OCI-LY7 (cell line): Measurements from ENCODE around the gene DGKE. TPM values are rescaled to one million over a fixed set of nuclear protein-coding genes. Genes with fewer than 3 reads are reported as not detected.

Experiments
- BruUV-seq: library from RNA; stranded (reverse); fragments of 400-500 nt; replicated peaks from 2 replicates; lab custom pipeline; 2021; lab: Mats Ljungman, UMichigan
- CTCF ChIA-PET: fragments of 300-600 bp; sonication (Branson Sonifier 250); formaldehyde crosslinking; loops from one replicate; lab custom pipeline; 2022; ENCODE audit warnings: antibody characterized with exemption; ENCODE audit not compliant: unreplicated experiment; lab: Charles Lee
- POLR2A ChIA-PET: fragments of 300-600 bp; sonication (Branson Sonifier 250); formaldehyde crosslinking; loops from one replicate; lab custom pipeline; 2022; ENCODE audit warnings: antibody characterized with exemption; lab: Charles Lee
- DNase-seq: peaks from one replicate; pipeline ENCODE4 v3.0.0-alpha.2; 2015; ENCODE audit warnings: low spot score
- H2AFZ ChIP-seq: fragments of 200-600 bp; sonication (generic), shearing (Covaris generic); 2 replicates; pipeline ENCODE4 v1.6.1; 2014; ENCODE audit warnings: mild to moderate bottlenecking, antibody characterized with exemption, low read length, moderate library complexity
- H3K27ac ChIP-seq: fragments of 200-600 bp; sonication (generic); 2 replicates; pipeline ENCODE4 v1.5.1; 2014; ENCODE audit warnings: mixed run types, low read depth, mild to moderate bottlenecking, moderate library complexity, low read length, inconsistent platforms; ENCODE audit not compliant: poor library complexity, severe bottlenecking
- H3K36me3 ChIP-seq: fragments of 200-600 bp; sonication (generic); 2 replicates; pipeline ENCODE4 v1.6.1; 2014; ENCODE audit warnings: mild to moderate bottlenecking, antibody characterized with exemption, low read length, moderate library complexity, mixed read lengths; ENCODE audit not compliant: insufficient read depth
- H3K4me1 ChIP-seq: fragments of 200-600 bp; sonication (generic); 2 replicates; pipeline ENCODE4 v1.5.1; 2014; ENCODE audit warnings: mild to moderate bottlenecking, low read length; ENCODE audit not compliant: insufficient read depth, poor library complexity, severe bottlenecking
- H3K4me2 ChIP-seq: fragments of 200-600 bp; sonication (generic); 2 replicates; pipeline ENCODE4 v1.6.1; 2014; ENCODE audit warnings: mild to moderate bottlenecking, low read length
- H3K4me3 ChIP-seq: fragments of 200-600 bp; sonication (generic); 2 replicates; pipeline ENCODE4 v1.5.1; 2014; ENCODE audit warnings: mild to moderate bottlenecking, low read depth, low read length; ENCODE audit not compliant: poor library complexity, severe bottlenecking
- H3K79me2 ChIP-seq: fragments of 200-600 bp; sonication (generic); 2 replicates; pipeline ENCODE4 v1.6.1; 2016; ENCODE audit warnings: low read depth, mild to moderate bottlenecking, low read length, moderate library complexity, mixed read lengths; ENCODE audit not compliant: insufficient read depth
- H3K9me2 ChIP-seq: fragments of 200-600 bp; sonication (generic); 2 replicates; pipeline ENCODE4 v1.6.1; 2016; ENCODE audit warnings: mild to moderate bottlenecking, low read length, mixed read lengths; ENCODE audit not compliant: insufficient read depth
- H3K9me3 ChIP-seq: fragments of 200-600 bp; sonication (generic); 2 replicates; pipeline ENCODE4 v1.6.1; 2014; ENCODE audit warnings: mild to moderate bottlenecking, mixed run types, low read length, mixed read lengths
- H4K20me1 ChIP-seq: fragments of 200-600 bp; sonication (generic); 2 replicates; pipeline ENCODE4 v1.6.1; 2014; ENCODE audit warnings: mild to moderate bottlenecking, antibody characterized with exemption, low read length, moderate library complexity, mixed read lengths; ENCODE audit not compliant: insufficient read depth
- CTCF ChIP-seq: fragments of 200-600 bp; sonication (generic); conservative IDR thresholded peaks from 2 replicates; pipeline ENCODE4 v1.5.1; 2014; ENCODE audit warnings: mild to moderate bottlenecking, antibody characterized with exemption, low read length, moderate library complexity, mixed read lengths
- EZH2phosphoT487 ChIP-seq: fragments of 200-600 bp; sonication (generic); IDR thresholded peaks from 2 replicates; pipeline ENCODE4 v1.6.1; 2018; ENCODE audit warnings: low read depth, borderline replicate concordance, mild to moderate bottlenecking, mixed run types, antibody characterized with exemption, low read length, moderate library complexity, mixed read lengths
- intact Hi-C: fragments of 100-400 bp; cut with micrococcal nuclease; formaldehyde crosslinking; loops from one replicate; pipeline ENCODE4 v1.10.0; 2022; ENCODE audit not compliant: unreplicated experiment
- total RNA-seq, 2 experiments: library from RNA; depleted of rRNA in 1 of 2; stranded (reverse); fragments of >200 nt in 1 of 2; shearing (Covaris generic) in 1 of 2; gene quantifications; 2 replicates each; pipeline ENCODE4 v1.2.3, GENCODE V29; 2014 to 2022

DGKE gene
- total RNA-seq, 2 experiments from 2014 or later, result 8.6 to 21.4 TPM

GRCh38 chr17:56810891-56811775 is 22.8 kb upstream of the DGKE start:
- no peaks in the 10 kb centered on the region for H3K9me3 ChIP-seq
- no peak overlapping the region for H3K4me3 ChIP-seq
- H3K9me2 ChIP-seq, result no peaks in the 10 kb centered on the region
- POLR2A ChIA-PET, result no interaction called here
- no peak overlapping the region for H3K4me2 ChIP-seq
- no peaks in the 10 kb centered on the region for H4K20me1 ChIP-seq
- no peak for DNase-seq
- TF ChIP-seq EZH2phosphoT487, result no peak
- TF ChIP-seq CTCF, result no peak
- BruUV-seq, result no TSS peak
- no peak overlapping the region for H2AFZ ChIP-seq
- no peaks in the 10 kb centered on the region for H3K36me3 ChIP-seq
- no peak overlapping the region for H3K27ac ChIP-seq
- no peaks in the 10 kb centered on the region for H3K4me1 ChIP-seq
- CTCF ChIA-PET, result no interaction called here
- H3K79me2 ChIP-seq, result no peaks in the 10 kb centered on the region
- intact Hi-C loops, result no loop called here

DNA sequence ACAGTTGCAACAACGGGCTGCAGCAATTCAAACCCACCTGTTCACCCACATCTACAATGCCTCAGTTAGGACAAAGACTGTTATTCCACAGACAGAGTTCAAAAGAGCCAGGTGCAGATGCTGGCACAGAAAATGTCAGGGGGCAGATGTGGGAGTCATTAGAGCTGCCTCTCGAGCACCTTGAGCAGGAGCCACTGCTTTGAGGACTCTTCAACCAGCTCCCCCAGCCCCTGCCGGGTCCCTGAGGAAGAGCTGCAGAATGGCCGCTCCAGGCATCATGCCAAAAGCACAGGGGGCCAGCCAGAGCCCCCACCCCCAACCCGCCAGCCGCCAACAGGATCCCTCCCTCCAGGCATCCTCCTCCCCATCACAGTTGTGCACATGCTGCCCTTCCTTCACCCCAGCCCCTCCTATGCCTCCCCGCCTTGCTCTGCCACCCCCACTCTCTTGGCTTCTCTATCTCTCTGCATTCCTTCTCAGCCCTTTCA is 21.0 kb upstream of the DGKE start:
- H2AFZ ChIP-seq, result no peak overlapping the region
- no peak for TF ChIP-seq CTCF
- no peak for TF ChIP-seq EZH2phosphoT487
- H3K9me2 ChIP-seq, result no peaks in the 10 kb centered on the region
- H3K27ac ChIP-seq, result no peak overlapping the region
- POLR2A ChIA-PET, result interaction anchor here (0.6 kb wide), 1 partner anchor 139 kb away, joined by 4 read pairs; no protein-coding TSS in a partner anchor
- no peaks in the 10 kb centered on the region for H3K4me1 ChIP-seq
- H4K20me1 ChIP-seq, result no peaks in the 10 kb centered on the region
- CTCF ChIA-PET, result no interaction called here
- intact Hi-C loops, result no loop called here
- no peak for DNase-seq
- no peaks in the 10 kb centered on the region for H3K79me2 ChIP-seq
- H3K4me2 ChIP-seq, result no peak overlapping the region
- no peak overlapping the region for H3K4me3 ChIP-seq
- H3K9me3 ChIP-seq, result no peaks in the 10 kb centered on the region
- H3K36me3 ChIP-seq, result no peaks in the 10 kb centered on the region
- BruUV-seq, result no TSS peak

- no peak overlapping the region for H3K4me2 ChIP-seq
- H2AFZ ChIP-seq, result no peak overlapping the region
- DNase-seq, result no peak
- H3K79me2 ChIP-seq, result no peaks in the 10 kb centered on the region
- TF ChIP-seq EZH2phosphoT487, result no peak
- no peak for TF ChIP-seq CTCF
- no peaks in the 10 kb centered on the region for H4K20me1 ChIP-seq
- ChIA-PET POLR2A (interaction anchor here (1.1 kb wide), 1 partner anchor 11 kb away, joined by 3 read pairs; no protein-coding TSS in a partner anchor), CTCF (no interaction called here)
- intact Hi-C loops, result no loop called here
- no peaks in the 10 kb centered on the region for H3K36me3 ChIP-seq
- BruUV-seq, result no TSS peak
- H3K9me3 ChIP-seq, result no peaks in the 10 kb centered on the region
- no peak overlapping the region for H3K4me3 ChIP-seq
- no peak overlapping the region for H3K27ac ChIP-seq
- no peaks in the 10 kb centered on the region for H3K4me1 ChIP-seq
- H3K9me2 ChIP-seq, result no peaks in the 10 kb centered on the region
Observed at GRCh38 chr17:56815711-56816110, 18.2 kb upstream of the DGKE start.
